ENCODE measurements around the gene RALGDS.
"Not testable (repeated sequence)": the region's sequence is repeated elsewhere in the genome, so short reads cannot be mapped to it uniquely, and the experiment has no call there.

Gene RALGDS

DNA sequence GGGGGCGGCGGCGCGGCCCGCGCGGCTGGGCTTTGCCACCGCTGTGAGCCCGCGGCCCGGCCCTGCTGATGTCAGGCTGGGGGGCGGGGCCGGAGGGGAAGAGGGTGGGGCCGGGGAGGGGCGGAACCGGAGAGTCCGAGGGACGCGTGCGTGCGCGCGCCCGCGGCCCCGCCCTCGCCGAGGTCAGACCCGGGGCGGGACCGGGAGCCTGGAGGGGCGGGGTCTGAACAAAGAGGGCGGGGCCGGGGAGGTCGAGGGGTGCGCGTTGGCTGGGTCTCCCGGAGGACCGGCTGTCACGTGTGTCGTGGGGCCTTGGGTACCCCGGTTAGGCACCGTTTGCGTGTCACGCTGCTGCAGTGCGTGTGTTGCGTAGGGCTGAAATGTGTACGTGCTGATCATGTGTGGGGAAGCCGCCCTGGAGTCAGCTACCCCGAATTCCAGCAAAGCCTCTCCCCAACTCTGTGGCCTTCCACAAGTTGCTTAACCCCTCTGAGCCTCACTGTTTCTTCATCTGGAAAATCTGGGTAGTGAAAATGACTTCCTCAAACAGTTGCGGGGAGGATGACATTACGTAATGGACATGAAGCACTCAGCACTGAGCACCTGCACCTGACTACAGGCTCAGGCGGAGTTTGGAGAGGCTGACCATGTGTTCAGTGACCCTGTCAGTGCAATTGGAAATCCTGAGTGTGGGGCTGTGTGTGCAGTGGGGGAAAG, at the start of gene RALGDS:
Gene RALGDS (minus strand): TSS at position 43 of the 717 bp plus-strand sequence. CDS start 86 bp downstream, outside the sequence.
- peak; percentile 92 for DNase-seq (ENCODE audit: low spot score)

DNA sequence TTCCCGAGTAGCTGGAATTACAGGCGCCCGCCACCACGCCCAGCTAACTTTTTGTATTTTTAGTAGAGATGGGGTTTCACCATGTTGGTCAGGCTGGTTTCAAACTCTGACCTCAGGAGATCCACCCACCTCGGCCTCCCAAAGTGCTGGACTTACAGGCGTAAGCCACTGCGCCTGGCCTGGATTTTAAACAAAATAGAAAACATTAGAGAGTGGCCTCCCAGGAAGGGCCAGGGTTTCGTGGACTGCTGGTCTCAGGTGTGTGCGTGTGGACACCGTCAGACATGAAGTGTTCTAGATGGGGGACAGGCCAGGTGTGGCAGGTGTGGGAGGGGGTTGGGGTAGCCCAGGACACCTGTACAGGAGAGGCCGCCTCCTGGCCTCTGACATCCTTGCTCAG, 49.7 kb upstream of the RALGDS start:
- no peak for DNase-seq (ENCODE audit: low spot score)

- not testable (repeated sequence) for DNase-seq (ENCODE audit: low spot score)
Observed at GRCh38 chr9:133169687-133170086, 48.6 kb upstream of the RALGDS start.

- no peak for DNase-seq (ENCODE audit: low spot score)
Observed at GRCh38 chr9:133169102-133169501, 48.1 kb upstream of the RALGDS start.

- DNase-seq (ENCODE audit: low spot score): no peak
Observed at GRCh38 chr9:133168432-133168831, 47.4 kb upstream of the RALGDS start.

DNA sequence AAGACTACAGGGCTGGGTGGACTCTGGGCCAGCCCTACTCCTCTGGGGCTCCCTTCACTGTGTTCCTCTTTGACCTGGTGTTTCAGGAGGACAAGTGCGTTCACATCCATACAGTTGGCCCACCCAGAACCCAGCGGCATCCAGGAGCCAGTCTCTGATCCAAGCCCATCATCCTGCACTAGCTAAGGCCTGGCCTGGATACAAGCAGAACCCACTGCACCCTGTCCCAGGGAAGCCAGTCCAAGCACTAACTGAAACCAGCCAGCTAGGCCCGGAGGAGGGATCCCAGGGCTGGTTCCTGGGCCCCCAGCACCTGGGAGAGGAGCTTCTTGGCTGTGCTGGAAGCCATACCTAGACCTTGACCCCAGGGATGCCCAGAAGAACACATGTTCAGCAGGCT, 46.7 kb upstream of the RALGDS start:
- no peak for DNase-seq (ENCODE audit: low spot score)

GRCh38 chr9:133167096-133167730, 46.2 kb upstream of the RALGDS start:
- no peak for DNase-seq (ENCODE audit: low spot score)

- DNase-seq (ENCODE audit: low spot score): no peak
Observed at GRCh38 chr9:133166392-133166791, 45.4 kb upstream of the RALGDS start.

- DNase-seq (ENCODE audit: low spot score): no peak
Observed at GRCh38 chr9:133165452-133165730, 44.4 kb upstream of the RALGDS start.

- no peak for DNase-seq (ENCODE audit: low spot score)
Observed at GRCh38 chr9:133164191-133164590, 43.2 kb upstream of the RALGDS start.

- DNase-seq (ENCODE audit: low spot score): peak; percentile 77
Observed at GRCh38 chr9:133163504-133164172, 42.6 kb upstream of the RALGDS start, which contains the start of gene GBGT1. TSS of gene GBGT1 (minus strand) at chr9:133163914. CDS start at chr9:133162412, 1,502 bp downstream.

DNA sequence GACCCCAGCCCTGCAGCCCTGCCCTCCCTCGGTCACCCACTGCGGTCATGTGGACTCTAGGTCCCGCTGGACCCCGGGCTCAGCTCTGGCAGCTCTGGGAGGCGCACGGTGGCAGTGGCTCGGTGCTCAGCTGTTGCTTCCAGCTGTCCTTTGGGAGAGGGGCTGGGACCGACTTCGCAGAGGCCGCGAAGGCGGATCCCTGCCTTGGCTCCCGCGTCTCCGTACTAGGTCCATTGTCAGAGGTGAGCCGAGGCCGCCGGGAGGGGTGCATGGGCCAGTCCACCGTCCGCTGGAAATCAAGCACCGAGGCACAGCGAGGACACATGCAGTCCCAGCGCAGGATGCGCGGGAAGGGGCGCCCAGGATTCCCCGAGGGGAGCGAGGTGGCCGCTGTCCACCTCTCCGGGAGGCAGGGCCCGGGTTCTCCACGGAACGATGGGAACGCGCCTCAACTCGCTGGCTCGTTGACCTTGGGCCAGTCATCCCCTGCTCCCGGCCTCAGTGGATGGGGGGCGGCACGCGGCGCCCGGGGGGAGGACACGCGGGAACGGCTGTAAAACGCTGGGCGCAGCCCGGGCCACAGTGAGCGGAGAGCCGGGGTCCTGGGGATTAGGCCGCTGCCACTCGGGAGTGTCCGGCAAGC, 41.9 kb upstream of the RALGDS start:
- DNase-seq (ENCODE audit: low spot score): peak; percentile 57

GRCh38 chr9:133161547-133161950, 40.5 kb upstream of the RALGDS start:
- DNase-seq (ENCODE audit: low spot score): no peak

GRCh38 chr9:133160742-133161546, 39.9 kb upstream of the RALGDS start:
- peak; percentile 49 for DNase-seq (ENCODE audit: low spot score)

GRCh38 chr9:133158695-133159094, 37.7 kb upstream of the RALGDS start:
- DNase-seq (ENCODE audit: low spot score): no peak

GRCh38 chr9:133155156-133155555, 34.1 kb upstream of the RALGDS start:
- DNase-seq (ENCODE audit: low spot score): no peak

GRCh38 chr9:133154097-133154989, 33.3 kb upstream of the RALGDS start:
- no peak for DNase-seq (ENCODE audit: low spot score)

DNA sequence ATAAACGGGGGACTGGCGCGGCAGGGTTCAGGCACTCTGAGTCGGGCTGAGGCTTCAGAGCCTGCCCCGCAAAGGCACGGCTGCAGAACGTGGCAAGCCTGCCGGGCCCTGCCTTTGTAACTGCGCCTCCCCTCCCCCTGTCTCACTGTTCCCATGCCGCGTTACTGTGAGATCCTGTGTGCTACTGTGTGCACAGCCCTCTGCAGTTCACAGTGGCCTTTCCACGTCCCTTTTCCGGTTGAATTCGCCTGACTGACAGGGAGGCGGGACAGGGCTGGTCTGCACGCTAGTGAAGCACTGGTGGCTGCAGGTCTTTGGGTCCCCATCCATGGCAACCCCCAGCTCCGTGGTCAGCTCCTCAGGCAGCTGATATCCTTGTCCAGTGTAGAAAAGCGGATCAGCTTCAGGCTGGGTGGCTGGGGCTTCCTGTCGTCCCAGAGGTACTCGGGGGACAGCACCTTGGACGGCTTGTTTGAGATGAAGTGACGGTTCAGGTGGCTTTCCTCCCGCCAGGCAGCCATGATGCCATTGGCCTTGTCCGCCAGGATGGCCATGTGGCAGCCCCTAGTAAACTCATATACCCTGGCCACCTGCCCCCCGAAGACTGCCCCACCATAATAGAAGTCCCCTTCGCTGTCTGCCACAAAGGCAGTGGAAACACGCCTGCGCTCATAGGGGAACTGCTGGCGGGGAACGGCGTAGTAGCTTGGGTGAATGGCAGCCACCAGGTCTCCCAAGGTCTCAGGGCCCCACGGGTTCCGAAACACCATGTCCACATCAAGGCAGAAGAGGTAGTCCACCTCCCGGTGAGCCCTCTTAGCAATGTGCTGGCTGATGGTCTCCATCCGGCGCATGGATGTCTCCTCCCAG, 32.4 kb upstream of the RALGDS start:
- DNase-seq (ENCODE audit: low spot score): no peak

- no peak for DNase-seq (ENCODE audit: low spot score)
Observed at GRCh38 chr9:133151601-133152525, 30.8 kb upstream of the RALGDS start.
